Kidney (tissue), 14 donors: ENCODE data around the gene SUGCT. TPM values are rescaled to one million over a fixed set of nuclear protein-coding genes. Genes with fewer than 3 reads are reported as not detected.

Experiments used
- DNase-seq, 5 donors: peaks; one replicate each; pipeline ENCODE4 v3.0.0-alpha.2; 2013 to 2020
- FAIRE-seq: peaks from 2 replicates; lab custom pipeline; 2012; peaks lifted over from hg19 to GRCh38; lab: Jason Lieb, UNC
- H3K27ac ChIP-seq, 2 donors: one replicate each; pipeline ENCODE4 v1.7.0; 2013; ENCODE audit warnings: low read depth in 2 of 2, low read length in 2 of 2, inconsistent platforms in 1 of 2
- H3K27me3 ChIP-seq: one replicate; pipeline ENCODE4 v1.7.1; 2013; ENCODE audit warnings: low read length, inconsistent platforms; ENCODE audit not compliant: control insufficient read depth, insufficient read depth
- H3K36me3 ChIP-seq, 3 donors: one replicate each; pipeline versions ENCODE4 v1.7.0 to v1.7.1; 2013; ENCODE audit warnings: low read length in 3 of 3, control low read depth in 1 of 3, inconsistent platforms in 1 of 3; ENCODE audit not compliant: insufficient read depth in 3 of 3, control insufficient read depth in 2 of 3
- H3K4me1 ChIP-seq, 3 donors: one replicate each; pipeline versions ENCODE4 v1.7.0 to v1.7.1; 2013; ENCODE audit warnings: low read length in 3 of 3, inconsistent platforms in 1 of 3, low read depth in 1 of 3; ENCODE audit not compliant: control insufficient read depth in 2 of 3, insufficient read depth in 2 of 3
- H3K4me3 ChIP-seq, 3 donors: one replicate each; pipeline versions ENCODE4 v1.7.0 to v1.8.1; 2013; ENCODE audit warnings: low read length in 3 of 3, control low read depth in 1 of 3, inconsistent platforms in 1 of 3
- H3K9ac ChIP-seq, 3 donors: one replicate each; pipeline versions ENCODE4 v1.7.0 to v1.7.1; 2013; ENCODE audit warnings: low read length in 3 of 3, control low read depth in 1 of 3, inconsistent platforms in 1 of 3
- H3K9me3 ChIP-seq, 3 donors: one replicate each; pipeline versions ENCODE4 v1.7.0 to v1.7.1; 2013; ENCODE audit warnings: low read length in 3 of 3, control low read depth in 1 of 3, inconsistent platforms in 1 of 3; ENCODE audit not compliant: control insufficient read depth in 2 of 3, insufficient read depth in 1 of 3
- CTCF ChIP-seq: IDR thresholded peaks from 3 replicates; pipeline ENCODE4 v1.5.1; 2012; ENCODE audit warnings: mild to moderate bottlenecking, moderate library complexity, borderline replicate concordance; ENCODE audit not compliant: insufficient read depth; ENCODE audit errors: extremely low read depth
- intact Hi-C: fragments of 100-400 bp; cut with DNase I; formaldehyde crosslinking; loops from one replicate; pipeline ENCODE4 v1.11.1; 2022
- polyA plus RNA-seq: library from polyadenylated mRNA; stranded (reverse); fragments of 350-450 nt; fragmentation: Illumina TruSeq; extraction: RNeasy Lipid Tissue Mini Kit (QIAGEN cat#74804); gene quantifications from one replicate; pipeline ENCODE4 v1.2.3, GENCODE V29; 2014; ENCODE audit warnings: low read depth, low replicate concordance; ENCODE audit not compliant: insufficient read depth
- total RNA-seq: library from RNA; stranded (reverse); fragmentation: NEBNext Ultra II Directional; extraction: Animal tissue kit (Norgen Biotek cat#: 25700); gene quantifications from one replicate; pipeline ENCODE4 v1.2.1, GENCODE V29; 2021
- donor health status: control.
- donor health status: control.
- donor health status: control.
- donor health status: control.
- donor health status: control.
- donor health status: DM: yes; HTN: yes; CAD: no.
- donor health status: Normal renal cell carcinoma (clear cell type).

SUGCT gene
- total and polyA plus RNA-seq, 2 donors from 2014 or later: 7.6 to 45.1 TPM

- no peaks in the 10 kb centered on the region for H3K36me3 ChIP-seq
- no peak for TF ChIP-seq CTCF
- FAIRE-seq (no peak), DNase-seq (peak in 1 of 5 donors; percentile 22)
- no peaks in the 10 kb centered on the region for H3K27me3 ChIP-seq
- no peaks in the 10 kb centered on the region for H3K9me3 ChIP-seq
- H3K4me1 ChIP-seq: no peaks in the 10 kb centered on the region
- H3K9ac ChIP-seq: no peak overlapping the region
- no peak overlapping the region for H3K27ac ChIP-seq
- H3K4me3 ChIP-seq: no peak overlapping the region
- intact Hi-C loops: no loop called here
These were observed 505.8 kb downstream of the SUGCT start for GRCh38 chr7:40640566-40640965.

GRCh38 chr7:40641701-40642100 lies 506.9 kb downstream of the SUGCT start:
- H3K9me3 ChIP-seq: no peaks in the 10 kb centered on the region
- TF ChIP-seq CTCF: no peak

GRCh38 chr7:40643664-40644063 lies 508.9 kb downstream of the SUGCT start:
- FAIRE-seq: no peak
- no peak for TF ChIP-seq CTCF
- no peak overlapping the region for H3K9ac ChIP-seq
- no peaks in the 10 kb centered on the region for H3K27me3 ChIP-seq
- H3K4me1 ChIP-seq: no peaks in the 10 kb centered on the region
- intact Hi-C loops: no loop called here
- no peak for DNase-seq
- no peak overlapping the region for H3K27ac ChIP-seq
- H3K36me3 ChIP-seq: no peaks in the 10 kb centered on the region
- H3K9me3 ChIP-seq: no peaks in the 10 kb centered on the region
- no peak overlapping the region for H3K4me3 ChIP-seq

More at GRCh38 chr7:40641701-40642100, 506.9 kb downstream of the SUGCT start:
- no peak for FAIRE-seq
- Histone ChIP-seq H3K27me3 (no peaks in the 10 kb centered on the region), H3K27ac (no peak overlapping the region), H3K4me3 (no peak overlapping the region), H3K4me1 (no peaks in the 10 kb centered on the region), H3K36me3 (no peaks in the 10 kb centered on the region), H3K9ac (no peak overlapping the region)
- intact Hi-C loops: no loop called here
- DNase-seq: peak in 1 of 5 donors; percentile 32
